PFSK-1 (cell line): ENCODE data around the gene ELANE.

Experiments
- FOXP2 ChIP-seq: optimal IDR thresholded peaks from 2 replicates; pipeline ENCODE3; 2011; ENCODE audit warnings: borderline replicate concordance, control low read depth, inconsistent platforms; ENCODE audit not compliant: insufficient read depth; ENCODE audit errors: extremely low read length, extremely low read depth
- POLR2AphosphoS5 ChIP-seq: IDR thresholded peaks from 2 replicates; pipeline ENCODE4 v1.6.1; 2012; ENCODE audit warnings: low read depth, mild to moderate bottlenecking, control low read depth, low read length, moderate library complexity
- REST ChIP-seq, 2 experiments: IDR thresholded peaks; 2 replicates each; pipeline versions ENCODE4 v1.6.1 to v1.8.0; 2011 to 2012; ENCODE audit warnings: low read depth in 2 of 2, low read length in 2 of 2, control low read depth in 1 of 2, inconsistent platforms in 1 of 2, mild to moderate bottlenecking in 1 of 2, moderate library complexity in 1 of 2; ENCODE audit not compliant: insufficient read depth in 1 of 2
- SIN3A ChIP-seq: IDR thresholded peaks from 2 replicates; pipeline ENCODE4 v1.6.1; 2012; ENCODE audit warnings: mild to moderate bottlenecking, low read length, moderate library complexity, borderline replicate concordance; ENCODE audit not compliant: insufficient read depth
- TAF1 ChIP-seq: IDR thresholded peaks from 2 replicates; pipeline ENCODE4 v1.6.1; 2012; ENCODE audit warnings: low read length, control low read depth, borderline replicate concordance; ENCODE audit not compliant: insufficient read depth

The ELANE gene

GRCh38 chr19:808423-808775, 43.7 kb upstream of the ELANE start:
- no peak for TF ChIP-seq POLR2AphosphoS5
- TF ChIP-seq REST (IDR thresholded peaks at IDR 0.05; ENCODE audit: insufficient read depth in 1 of 2, low read depth in 2 of 2, low read length in 2 of 2): no peak
- TF ChIP-seq SIN3A: no peak
- TF ChIP-seq FOXP2: no peak
- no peak for TF ChIP-seq TAF1

GRCh38 chr19:810077-810855, 41.8 kb upstream of the ELANE start:
- no peak for TF ChIP-seq FOXP2
- no peak for TF ChIP-seq POLR2AphosphoS5

GRCh38 chr19:810883-811489, 41.1 kb upstream of the ELANE start:
- TF ChIP-seq TAF1: no peak
- TF ChIP-seq POLR2AphosphoS5: no peak
- TF ChIP-seq SIN3A: no peak
- TF ChIP-seq REST (IDR thresholded peaks at IDR 0.05; ENCODE audit: insufficient read depth in 1 of 2, low read depth in 2 of 2, low read length in 2 of 2): no peak
- no peak for TF ChIP-seq FOXP2

GRCh38 chr19:811506-812048, 40.5 kb upstream of the ELANE start:
- no peak for TF ChIP-seq REST (IDR thresholded peaks at IDR 0.05; ENCODE audit: insufficient read depth in 1 of 2, low read depth in 2 of 2, low read length in 2 of 2)
- no peak for TF ChIP-seq SIN3A
- TF ChIP-seq POLR2AphosphoS5: no peak
- TF ChIP-seq FOXP2: no peak
- TF ChIP-seq TAF1: no peak

GRCh38 chr19:812049-812746, 39.9 kb upstream of the ELANE start:
- no peak for TF ChIP-seq TAF1
- TF ChIP-seq POLR2AphosphoS5: peak; percentile 15; the same call in 1 of the 2 replicates

- TF ChIP-seq REST (IDR thresholded peaks at IDR 0.05; ENCODE audit: insufficient read depth in 1 of 2, low read depth in 2 of 2, low read length in 2 of 2): no peak
- no peak for TF ChIP-seq SIN3A
- TF ChIP-seq POLR2AphosphoS5: no peak; the same call in 1 of the 2 replicates
- TF ChIP-seq TAF1: no peak
- no peak for TF ChIP-seq FOXP2
Observed at GRCh38 chr19:812747-813218, 39.3 kb upstream of the ELANE start.
